Calu3 (cell line): ENCODE results near the gene WNT8A. TPM values are rescaled to one million over a fixed set of nuclear protein-coding genes. Genes with fewer than 3 reads are reported as not detected.

ENCODE experiments used
- BruUV-seq: library from RNA; stranded (reverse); fragments of 400-500 nt; replicated peaks from 2 replicates; lab custom pipeline; 2021; lab: Mats Ljungman, UMichigan
- CTCF ChIA-PET: fragments of 300-600 bp; sonication (Branson Sonifier 250); formaldehyde crosslinking; loops from one replicate; lab custom pipeline; 2022; ENCODE audit warnings: antibody characterized with exemption; lab: Charles Lee
- DNase-seq: peaks from one replicate; pipeline ENCODE4 v3.0.0; 2022
- H3K27ac Mint-ChIP-seq: one replicate; pipeline ENCODE4 v1.8.0; 2022; ENCODE audit warnings: mixed read lengths; ENCODE audit not compliant: unreplicated experiment
- H3K27me3 Mint-ChIP-seq: one replicate; pipeline ENCODE4 v1.8.0; 2022; ENCODE audit warnings: mixed read lengths; ENCODE audit not compliant: unreplicated experiment
- H3K36me3 Mint-ChIP-seq: one replicate; pipeline ENCODE4 v1.8.0; 2022; ENCODE audit warnings: mild to moderate bottlenecking, moderate library complexity, mixed read lengths; ENCODE audit not compliant: insufficient read depth, unreplicated experiment
- H3K4me1 Mint-ChIP-seq: one replicate; pipeline ENCODE4 v1.8.0; 2022; ENCODE audit warnings: mild to moderate bottlenecking, low read depth, mixed read lengths; ENCODE audit not compliant: unreplicated experiment
- H3K4me3 Mint-ChIP-seq: one replicate; pipeline ENCODE4 v1.8.0; 2022; ENCODE audit warnings: mild to moderate bottlenecking, low read depth, moderate library complexity, mixed read lengths; ENCODE audit not compliant: unreplicated experiment
- H3K9me3 Mint-ChIP-seq: one replicate; pipeline ENCODE4 v1.8.0; 2022; ENCODE audit warnings: low read depth, mixed read lengths; ENCODE audit not compliant: unreplicated experiment
- intact Hi-C: fragments of 100-400 bp; cut with micrococcal nuclease; formaldehyde crosslinking; loops from one replicate; pipeline ENCODE4 v1.10.0; 2022; ENCODE audit not compliant: unreplicated experiment
- total RNA-seq: library from RNA; stranded (reverse); gene quantifications from 2 replicates; pipeline ENCODE4 v1.2.3, GENCODE V29; 2022
- TF ChIP-seq, protein P1 (sequence below): fragments of 200-600 bp; IDR thresholded peaks from one replicate; pipeline ENCODE4 v1.8.0; 2022; ENCODE audit warnings: antibody characterized with exemption; ENCODE audit not compliant: unreplicated experiment

The WNT8A gene
- total RNA-seq, 1 experiment from 2014 or later, result not detected

- H3K4me1 Mint-ChIP-seq, result no peaks in the 10 kb centered on the region
- H3K9me3 Mint-ChIP-seq, result no peaks in the 10 kb centered on the region
- H3K4me3 Mint-ChIP-seq, result no peak overlapping the region
- CTCF ChIA-PET, result no interaction called here
- no peak overlapping the region for H3K27ac Mint-ChIP-seq
- no peaks in the 10 kb centered on the region for H3K36me3 Mint-ChIP-seq
- intact Hi-C loops, result no loop called here
- H3K27me3 Mint-ChIP-seq, result peaks cover 15% of the 10 kb centered on the region
- BruUV-seq, result no TSS peak
- DNase-seq, result no peak
- TF ChIP-seq, protein P1, sequence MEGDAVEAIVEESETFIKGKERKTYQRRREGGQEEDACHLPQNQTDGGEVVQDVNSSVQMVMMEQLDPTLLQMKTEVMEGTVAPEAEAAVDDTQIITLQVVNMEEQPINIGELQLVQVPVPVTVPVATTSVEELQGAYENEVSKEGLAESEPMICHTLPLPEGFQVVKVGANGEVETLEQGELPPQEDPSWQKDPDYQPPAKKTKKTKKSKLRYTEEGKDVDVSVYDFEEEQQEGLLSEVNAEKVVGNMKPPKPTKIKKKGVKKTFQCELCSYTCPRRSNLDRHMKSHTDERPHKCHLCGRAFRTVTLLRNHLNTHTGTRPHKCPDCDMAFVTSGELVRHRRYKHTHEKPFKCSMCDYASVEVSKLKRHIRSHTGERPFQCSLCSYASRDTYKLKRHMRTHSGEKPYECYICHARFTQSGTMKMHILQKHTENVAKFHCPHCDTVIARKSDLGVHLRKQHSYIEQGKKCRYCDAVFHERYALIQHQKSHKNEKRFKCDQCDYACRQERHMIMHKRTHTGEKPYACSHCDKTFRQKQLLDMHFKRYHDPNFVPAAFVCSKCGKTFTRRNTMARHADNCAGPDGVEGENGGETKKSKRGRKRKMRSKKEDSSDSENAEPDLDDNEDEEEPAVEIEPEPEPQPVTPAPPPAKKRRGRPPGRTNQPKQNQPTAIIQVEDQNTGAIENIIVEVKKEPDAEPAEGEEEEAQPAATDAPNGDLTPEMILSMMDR, result no peak
Observed at GRCh38 chr5:138115254-138115653, 31.4 kb downstream of the WNT8A start.

- H3K27ac Mint-ChIP-seq, result no peak overlapping the region
- no peaks in the 10 kb centered on the region for H3K36me3 Mint-ChIP-seq
- CTCF ChIA-PET, result interaction anchor here (1.0 kb wide), 1 partner anchor 73 kb away, joined by 4 read pairs; no protein-coding TSS in a partner anchor
- no peak for DNase-seq
- H3K4me3 Mint-ChIP-seq, result no peak overlapping the region
- no TSS peak for BruUV-seq
- intact Hi-C loops, result no loop called here
- no peaks in the 10 kb centered on the region for H3K4me1 Mint-ChIP-seq
- no peaks in the 10 kb centered on the region for H3K27me3 Mint-ChIP-seq
- TF ChIP-seq, protein P1, result no peak
- no peaks in the 10 kb centered on the region for H3K9me3 Mint-ChIP-seq
Observed at GRCh38 chr5:138128334-138128733, 44.5 kb downstream of the WNT8A start.

DNA sequence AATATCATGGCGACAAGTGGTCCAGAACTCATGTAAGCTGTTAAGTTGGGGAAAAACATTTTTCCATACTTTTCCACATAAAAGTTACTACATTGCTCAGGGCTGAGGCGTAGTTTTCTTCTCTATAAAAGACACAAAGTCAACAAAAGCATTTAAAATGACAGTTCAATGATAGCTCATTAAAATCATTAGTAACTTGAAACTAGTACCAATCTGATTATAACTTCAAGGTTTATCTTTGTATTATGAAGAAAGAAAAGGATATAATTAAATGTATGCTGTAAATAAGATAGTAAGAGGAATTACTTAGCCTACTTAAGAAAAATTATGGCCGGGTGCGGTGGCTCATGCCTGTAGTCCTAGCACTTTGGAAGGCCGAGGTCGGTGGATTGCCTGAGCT, 45.5 kb downstream of the WNT8A start:
- Mint-ChIP-seq H3K36me3 (no peaks in the 10 kb centered on the region), H3K27ac (no peak overlapping the region), H3K4me1 (no peaks in the 10 kb centered on the region), H3K9me3 (no peaks in the 10 kb centered on the region), H3K27me3 (no peaks in the 10 kb centered on the region), H3K4me3 (no peak overlapping the region)
- no TSS peak for BruUV-seq
- intact Hi-C loops, result no loop called here
- DNase-seq, result no peak
- TF ChIP-seq, protein P1, result no peak
- CTCF ChIA-PET, result interaction anchor here (0.7 kb wide), 2 partner anchors 47 to 61 kb away, joined by 3 to 11 read pairs; no protein-coding TSS in a partner anchor

GRCh38 chr5:138132543-138132942, 48.7 kb downstream of the WNT8A start:
- Mint-ChIP-seq H3K27ac (no peak overlapping the region), H3K27me3 (no peaks in the 10 kb centered on the region), H3K36me3 (no peaks in the 10 kb centered on the region), H3K9me3 (no peaks in the 10 kb centered on the region), H3K4me3 (no peak overlapping the region), H3K4me1 (no peaks in the 10 kb centered on the region)
- TF ChIP-seq, protein P1, result no peak
- CTCF ChIA-PET, result interaction anchor here (0.7 kb wide), 2 partner anchors 96 to 478 kb away, joined by 3 read pairs; no protein-coding TSS in a partner anchor
- DNase-seq, result no peak
- intact Hi-C loops, result loop anchor here (10.0 kb wide), 1 partner anchor 498 kb away; no protein-coding TSS in a partner anchor
- BruUV-seq, result no TSS peak
